Endothelial cell (in vitro differentiated cells): ENCODE results near the gene ME2. TPM values are rescaled to one million over a fixed set of nuclear protein-coding genes. Genes with fewer than 3 reads are reported as not detected.

Source experiments
- DNase-seq: peaks from one replicate; pipeline ENCODE4 v3.0.0; 2021; ENCODE audit warnings: low spot score
- H3K27ac Mint-ChIP-seq: one replicate; pipeline ENCODE4 v1.8.0; 2021; ENCODE audit warnings: mixed read lengths, inconsistent platforms; ENCODE audit not compliant: unreplicated experiment
- H3K27me3 Mint-ChIP-seq: one replicate; pipeline ENCODE4 v1.8.0; 2021; ENCODE audit warnings: mild to moderate bottlenecking, moderate library complexity, mixed read lengths, inconsistent platforms; ENCODE audit not compliant: unreplicated experiment
- H3K36me3 Mint-ChIP-seq: one replicate; pipeline ENCODE4 v1.8.0; 2021; ENCODE audit warnings: mild to moderate bottlenecking, low read depth, mixed read lengths, inconsistent platforms; ENCODE audit not compliant: unreplicated experiment
- H3K4me1 Mint-ChIP-seq: one replicate; pipeline ENCODE4 v1.8.0; 2021; ENCODE audit warnings: mild to moderate bottlenecking, mixed read lengths, inconsistent platforms; ENCODE audit not compliant: unreplicated experiment
- H3K4me3 Mint-ChIP-seq: one replicate; pipeline ENCODE4 v1.8.0; 2021; ENCODE audit warnings: mild to moderate bottlenecking, mixed read lengths, inconsistent platforms; ENCODE audit not compliant: unreplicated experiment
- H3K9me3 Mint-ChIP-seq: one replicate; pipeline ENCODE4 v1.8.0; 2021; ENCODE audit warnings: mixed read lengths, inconsistent platforms; ENCODE audit not compliant: unreplicated experiment
- CTCF ChIP-seq: fragments of 200-600 bp; sonication (generic); IDR thresholded peaks from one replicate; pipeline ENCODE4 v1.5.0; 2021; ENCODE audit warnings: antibody characterized with exemption; ENCODE audit not compliant: unreplicated experiment
- total RNA-seq: library from RNA; stranded (reverse); fragmentation: NEBNext Ultra II Directional; extraction: Animal tissue kit (Norgen Biotek cat#: 25700); gene quantifications from one replicate; pipeline ENCODE4 v1.2.1, GENCODE V29; 2021; ENCODE audit not compliant: unreplicated experiment

Gene ME2
- total RNA-seq, 1 donor from 2014 or later = 41.9 TPM

- H3K4me1 Mint-ChIP-seq = peaks cover under 1% of the 10 kb centered on the region
- peaks cover 2% of the 10 kb centered on the region for H3K27me3 Mint-ChIP-seq
- H3K27ac Mint-ChIP-seq = no peak overlapping the region
- no peak overlapping the region for H3K4me3 Mint-ChIP-seq
- TF ChIP-seq CTCF = no peak
- peaks cover 23% of the 10 kb centered on the region for H3K36me3 Mint-ChIP-seq
- no peaks in the 10 kb centered on the region for H3K9me3 Mint-ChIP-seq
- no peak for DNase-seq
Observed at GRCh38 chr18:50928551-50928950, 49.6 kb downstream of the ME2 start.

GRCh38 chr18:50933684-50934083 is 54.8 kb downstream of the ME2 start:
- DNase-seq = no peak
- TF ChIP-seq CTCF = no peak
- Mint-ChIP-seq H3K9me3 (no peaks in the 10 kb centered on the region), H3K4me1 (peaks cover 3% of the 10 kb centered on the region), H3K27ac (no peak overlapping the region), H3K4me3 (no peak overlapping the region), H3K27me3 (peaks cover 1% of the 10 kb centered on the region), H3K36me3 (no peaks in the 10 kb centered on the region)

GRCh38 chr18:50934545-50935211 is 55.8 kb downstream of the ME2 start:
- TF ChIP-seq CTCF = no peak
- DNase-seq = no peak
- Mint-ChIP-seq H3K4me1 (peaks cover 3% of the 10 kb centered on the region), H3K9me3 (no peaks in the 10 kb centered on the region), H3K4me3 (no peak overlapping the region), H3K27me3 (peaks cover 1% of the 10 kb centered on the region), H3K36me3 (no peaks in the 10 kb centered on the region), H3K27ac (no peak overlapping the region)

DNA sequence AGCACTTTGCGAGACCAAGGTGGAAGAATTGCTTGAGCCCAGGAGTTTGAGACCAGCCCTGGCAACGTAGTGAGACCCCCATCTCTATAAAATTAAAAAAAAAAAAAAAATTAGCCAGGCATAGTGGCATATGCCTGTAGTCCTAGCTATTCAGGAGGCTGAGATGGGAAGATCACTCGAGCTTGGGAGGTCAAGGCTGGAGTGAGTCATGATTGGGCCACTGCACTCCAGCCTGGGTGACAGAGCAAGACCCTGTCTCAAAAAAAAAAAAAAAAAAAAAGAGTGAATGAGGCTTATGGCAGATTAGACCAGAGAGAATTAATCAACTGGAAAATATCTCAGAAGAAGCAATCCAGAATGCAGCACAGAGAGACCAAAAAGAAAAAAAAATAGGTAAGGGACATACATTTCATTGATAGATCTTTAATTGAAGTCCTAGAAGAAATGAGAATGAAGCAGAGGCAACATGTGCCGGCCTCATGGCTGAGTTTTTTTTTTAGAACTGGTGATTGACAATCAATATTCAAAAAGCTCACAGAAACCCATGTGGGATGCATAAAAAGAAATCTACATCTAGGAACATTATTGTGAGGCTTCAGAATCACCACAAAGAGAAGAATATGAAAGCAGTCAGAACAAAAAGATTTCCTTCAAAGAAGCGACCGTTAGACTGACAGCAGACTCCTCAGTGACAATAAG is 56.7 kb downstream of the ME2 start:
- Mint-ChIP-seq H3K27me3 (peaks cover 1% of the 10 kb centered on the region), H3K27ac (no peak overlapping the region), H3K4me3 (no peak overlapping the region), H3K4me1 (peaks cover 3% of the 10 kb centered on the region), H3K9me3 (no peaks in the 10 kb centered on the region), H3K36me3 (peaks cover 1% of the 10 kb centered on the region)
- DNase-seq = no peak
- TF ChIP-seq CTCF = no peak

DNA sequence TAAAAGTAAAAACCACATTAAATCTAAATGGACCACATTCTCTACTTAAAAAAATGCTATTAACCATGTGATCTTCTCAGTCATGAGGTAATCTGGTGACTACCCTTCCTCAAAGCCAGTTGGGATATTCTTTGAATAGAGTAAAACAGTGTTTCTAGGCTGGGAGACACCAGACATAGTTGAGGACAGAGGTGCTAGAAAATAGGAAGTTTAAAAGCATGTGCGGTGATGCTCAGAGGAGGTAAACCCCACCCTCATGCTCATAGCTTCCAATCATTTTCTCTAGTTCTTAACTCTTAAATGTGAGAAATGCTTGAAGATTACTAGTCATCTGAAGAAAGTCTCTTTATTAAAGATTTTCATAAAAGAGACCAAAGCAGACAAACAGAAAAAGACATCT is 58.3 kb downstream of the ME2 start:
- no peak overlapping the region for H3K4me3 Mint-ChIP-seq
- H3K27me3 Mint-ChIP-seq = peaks cover 1% of the 10 kb centered on the region
- DNase-seq = no peak
- peaks cover 3% of the 10 kb centered on the region for H3K4me1 Mint-ChIP-seq
- H3K27ac Mint-ChIP-seq = no peak overlapping the region
- peaks cover 3% of the 10 kb centered on the region for H3K36me3 Mint-ChIP-seq
- H3K9me3 Mint-ChIP-seq = no peaks in the 10 kb centered on the region
- no peak for TF ChIP-seq CTCF
